ENCODE measurements around the gene MATN3. TPM values are rescaled to one million over a fixed set of nuclear protein-coding genes. Genes with fewer than 3 reads are reported as not detected.

Gene MATN3
- total RNA-seq, 1 donor from 2014 or later: 12.8 TPM

GRCh38 chr2:20023688-20024087, 11.2 kb upstream of the MATN3 start:
- H3K36me3 Mint-ChIP-seq (ENCODE audit: unreplicated experiment): peaks cover 45% of the 10 kb centered on the region
- DNase-seq (ENCODE audit: extremely low spot score, unreplicated experiment): no peak
- H3K27ac Mint-ChIP-seq (ENCODE audit: unreplicated experiment): no peak overlapping the region
- H3K4me3 Mint-ChIP-seq (ENCODE audit: unreplicated experiment): no peak overlapping the region
- TF ChIP-seq CTCF (IDR thresholded peaks at IDR 0.05): no peak
- peaks cover 26% of the 10 kb centered on the region for H3K9me3 Mint-ChIP-seq (ENCODE audit: unreplicated experiment)
- no peaks in the 10 kb centered on the region for H3K4me1 Mint-ChIP-seq (ENCODE audit: unreplicated experiment)
- no peaks in the 10 kb centered on the region for H3K27me3 Mint-ChIP-seq (ENCODE audit: unreplicated experiment)

- Mint-ChIP-seq H3K27ac (ENCODE audit: unreplicated experiment) (no peak overlapping the region), H3K4me3 (ENCODE audit: unreplicated experiment) (no peak overlapping the region), H3K27me3 (ENCODE audit: unreplicated experiment) (no peaks in the 10 kb centered on the region), H3K9me3 (ENCODE audit: unreplicated experiment) (peaks cover 26% of the 10 kb centered on the region), H3K36me3 (ENCODE audit: unreplicated experiment) (peaks cover 29% of the 10 kb centered on the region), H3K4me1 (ENCODE audit: unreplicated experiment) (no peaks in the 10 kb centered on the region)
- no peak for DNase-seq (ENCODE audit: extremely low spot score, unreplicated experiment)
- no peak for TF ChIP-seq CTCF (IDR thresholded peaks at IDR 0.05)
Measured at GRCh38 chr2:20021405-20022009, 9.0 kb upstream of the MATN3 start.

- TF ChIP-seq CTCF (IDR thresholded peaks at IDR 0.05): no peak
- H3K36me3 Mint-ChIP-seq (ENCODE audit: unreplicated experiment): peaks cover 24% of the 10 kb centered on the region
- H3K27me3 Mint-ChIP-seq (ENCODE audit: unreplicated experiment): no peaks in the 10 kb centered on the region
- H3K27ac Mint-ChIP-seq (ENCODE audit: unreplicated experiment): no peak overlapping the region
- DNase-seq (ENCODE audit: extremely low spot score, unreplicated experiment): no peak
- H3K9me3 Mint-ChIP-seq (ENCODE audit: unreplicated experiment): peaks cover 27% of the 10 kb centered on the region
- no peak overlapping the region for H3K4me3 Mint-ChIP-seq (ENCODE audit: unreplicated experiment)
- no peaks in the 10 kb centered on the region for H3K4me1 Mint-ChIP-seq (ENCODE audit: unreplicated experiment)
Measured at GRCh38 chr2:20019747-20020146, 7.3 kb upstream of the MATN3 start.

- Mint-ChIP-seq H3K9me3 (ENCODE audit: unreplicated experiment) (peaks cover 34% of the 10 kb centered on the region), H3K27ac (ENCODE audit: unreplicated experiment) (no peak overlapping the region), H3K4me1 (ENCODE audit: unreplicated experiment) (peaks cover 2% of the 10 kb centered on the region), H3K36me3 (ENCODE audit: unreplicated experiment) (peaks cover 16% of the 10 kb centered on the region), H3K27me3 (ENCODE audit: unreplicated experiment) (no peaks in the 10 kb centered on the region), H3K4me3 (ENCODE audit: unreplicated experiment) (no peak overlapping the region)
- TF ChIP-seq CTCF (IDR thresholded peaks at IDR 0.05): no peak
- no peak for DNase-seq (ENCODE audit: extremely low spot score, unreplicated experiment)
Measured at GRCh38 chr2:20018601-20019152, 6.2 kb upstream of the MATN3 start.

- Mint-ChIP-seq H3K9me3 (ENCODE audit: unreplicated experiment) (peaks cover 18% of the 10 kb centered on the region), H3K27me3 (ENCODE audit: unreplicated experiment) (no peaks in the 10 kb centered on the region)
- TF ChIP-seq CTCF (IDR thresholded peaks at IDR 0.05): no peak
Measured at GRCh38 chr2:20016346-20016745, 3.9 kb upstream of the MATN3 start.

More at GRCh38 chr2:20016346-20016745, 3.9 kb upstream of the MATN3 start:
- Mint-ChIP-seq H3K27ac (ENCODE audit: unreplicated experiment) (no peak overlapping the region), H3K4me1 (ENCODE audit: unreplicated experiment) (peaks cover 17% of the 10 kb centered on the region), H3K4me3 (ENCODE audit: unreplicated experiment) (no peak overlapping the region), H3K36me3 (ENCODE audit: unreplicated experiment) (no peaks in the 10 kb centered on the region)
- DNase-seq (ENCODE audit: extremely low spot score, unreplicated experiment): no peak

Data from osteocyte (in vitro differentiated cells).